Measurements from ENCODE around the gene ZNF112.

Gene ZNF112

GRCh38 chr19:44303320-44303719 lies 53.2 kb downstream of the ZNF112 start:
- Histone ChIP-seq H3K9ac (ENCODE audit: low read depth in 1 of 2, low read length in 2 of 2) (no peak overlapping the region), H3K4me3 (ENCODE audit: low read length in 2 of 2) (peak overlapping the region in 1 of 2 donors; percentile 80), H3K9me3 (ENCODE audit: control insufficient read depth in 2 of 2, low read length in 2 of 2) (peaks cover 0 to 3% of the 10 kb centered on the region in 2 donors), H3K36me3 (ENCODE audit: control insufficient read depth in 2 of 2, insufficient read depth in 2 of 2, low read length in 2 of 2) (peaks cover 21 to 29% of the 10 kb centered on the region in 2 donors), H3K4me1 (ENCODE audit: control insufficient read depth in 2 of 2, insufficient read depth in 2 of 2, low read length in 2 of 2) (peaks cover 0 to 4% of the 10 kb centered on the region in 2 donors), H3K27me3 (ENCODE audit: control insufficient read depth in 2 of 2, insufficient read depth in 2 of 2, low read length in 2 of 2) (no peaks in the 10 kb centered on the region), H3K27ac (ENCODE audit: low read depth in 2 of 2, low read length in 2 of 2) (no peak overlapping the region)

GRCh38 chr19:44284968-44285367 lies 71.5 kb downstream of the ZNF112 start:
- H3K4me3 ChIP-seq (ENCODE audit: low read length in 2 of 2), result no peak overlapping the region
- no peaks in the 10 kb centered on the region for H3K4me1 ChIP-seq (ENCODE audit: control insufficient read depth in 2 of 2, insufficient read depth in 2 of 2, low read length in 2 of 2)
- H3K9me3 ChIP-seq (ENCODE audit: control insufficient read depth in 2 of 2, low read length in 2 of 2), result peaks cover 28 to 39% of the 10 kb centered on the region in 2 donors
- H3K27ac ChIP-seq (ENCODE audit: low read depth in 2 of 2, low read length in 2 of 2), result no peak overlapping the region
- no peaks in the 10 kb centered on the region for H3K27me3 ChIP-seq (ENCODE audit: control insufficient read depth in 2 of 2, insufficient read depth in 2 of 2, low read length in 2 of 2)
- H3K9ac ChIP-seq (ENCODE audit: low read depth in 1 of 2, low read length in 2 of 2), result no peak overlapping the region
- H3K36me3 ChIP-seq (ENCODE audit: control insufficient read depth in 2 of 2, insufficient read depth in 2 of 2, low read length in 2 of 2), result peaks cover 26 to 27% of the 10 kb centered on the region in 2 donors

- peaks cover 5 to 8% of the 10 kb centered on the region in 2 donors for H3K36me3 ChIP-seq (ENCODE audit: control insufficient read depth in 2 of 2, insufficient read depth in 2 of 2, low read length in 2 of 2)
Measured at GRCh38 chr19:44282846-44283245, 73.6 kb downstream of the ZNF112 start.

DNA sequence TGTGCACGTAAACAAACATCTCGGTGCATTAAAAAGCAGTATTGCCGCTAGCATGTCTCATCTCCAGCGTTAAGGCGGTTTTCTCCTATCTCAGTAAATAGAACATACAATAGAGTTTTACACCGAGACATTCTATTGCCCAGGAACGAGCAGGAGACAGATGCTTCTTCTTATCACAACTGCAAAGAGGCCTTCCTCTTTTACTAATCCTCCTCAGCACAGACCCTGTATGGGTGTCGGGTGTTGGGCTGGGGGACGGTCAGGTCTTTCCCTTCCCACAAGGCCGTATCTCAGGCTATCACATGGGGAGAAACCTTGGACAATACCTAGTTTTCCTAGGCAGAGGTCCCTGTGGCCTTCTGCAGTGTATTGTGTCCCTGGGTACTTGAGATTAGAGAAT lies 75.6 kb downstream of the ZNF112 start:
- no peaks in the 10 kb centered on the region for H3K4me1 ChIP-seq (ENCODE audit: control insufficient read depth in 2 of 2, insufficient read depth in 2 of 2, low read length in 2 of 2)
- H3K27me3 ChIP-seq (ENCODE audit: control insufficient read depth in 2 of 2, insufficient read depth in 2 of 2, low read length in 2 of 2), result no peaks in the 10 kb centered on the region
- H3K36me3 ChIP-seq (ENCODE audit: control insufficient read depth in 2 of 2, insufficient read depth in 2 of 2, low read length in 2 of 2), result no peaks in the 10 kb centered on the region
- no peak overlapping the region for H3K27ac ChIP-seq (ENCODE audit: low read depth in 2 of 2, low read length in 2 of 2)
- H3K4me3 ChIP-seq (ENCODE audit: low read length in 2 of 2), result no peak overlapping the region
- H3K9me3 ChIP-seq (ENCODE audit: control insufficient read depth in 2 of 2, low read length in 2 of 2), result peaks cover 17 to 25% of the 10 kb centered on the region in 2 donors
- H3K9ac ChIP-seq (ENCODE audit: low read depth in 1 of 2, low read length in 2 of 2), result no peak overlapping the region

More at GRCh38 chr19:44282846-44283245, 73.6 kb downstream of the ZNF112 start:
- Histone ChIP-seq H3K9ac (ENCODE audit: low read depth in 1 of 2, low read length in 2 of 2) (no peak overlapping the region), H3K4me1 (ENCODE audit: control insufficient read depth in 2 of 2, insufficient read depth in 2 of 2, low read length in 2 of 2) (no peaks in the 10 kb centered on the region), H3K27me3 (ENCODE audit: control insufficient read depth in 2 of 2, insufficient read depth in 2 of 2, low read length in 2 of 2) (no peaks in the 10 kb centered on the region), H3K27ac (ENCODE audit: low read depth in 2 of 2, low read length in 2 of 2) (no peak overlapping the region), H3K4me3 (ENCODE audit: low read length in 2 of 2) (no peak overlapping the region), H3K9me3 (ENCODE audit: control insufficient read depth in 2 of 2, low read length in 2 of 2) (peaks cover 20 to 27% of the 10 kb centered on the region in 2 donors)

DNA sequence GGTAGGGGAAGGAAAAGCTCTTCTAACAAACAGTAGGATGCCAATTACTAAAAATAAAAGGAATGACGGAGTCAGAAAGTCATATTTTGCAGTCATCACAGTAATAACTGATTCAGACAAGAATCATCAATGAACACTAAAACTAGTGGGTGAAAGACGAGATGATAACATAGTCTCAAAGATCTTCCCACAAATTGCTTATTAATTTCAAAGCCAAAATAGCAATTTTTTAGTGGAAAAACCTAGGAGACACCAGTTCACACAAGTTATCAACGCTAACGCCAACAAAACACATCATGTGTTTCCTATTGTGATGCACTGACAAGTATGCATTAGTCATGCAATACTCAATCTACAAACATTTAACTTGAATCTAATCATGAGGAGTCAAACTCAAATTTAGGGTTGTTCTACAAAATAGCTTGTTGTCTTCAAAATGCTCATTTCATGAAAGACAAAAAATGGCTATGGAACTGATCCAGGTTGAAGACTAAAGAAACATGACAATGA lies 78.2 kb downstream of the ZNF112 start:
- H3K27ac ChIP-seq (ENCODE audit: low read depth in 2 of 2, low read length in 2 of 2), result no peak overlapping the region
- H3K27me3 ChIP-seq (ENCODE audit: control insufficient read depth in 2 of 2, insufficient read depth in 2 of 2, low read length in 2 of 2), result no peaks in the 10 kb centered on the region
- no peak overlapping the region for H3K4me3 ChIP-seq (ENCODE audit: low read length in 2 of 2)
- H3K36me3 ChIP-seq (ENCODE audit: control insufficient read depth in 2 of 2, insufficient read depth in 2 of 2, low read length in 2 of 2), result peaks cover 3 to 9% of the 10 kb centered on the region in 2 donors
- no peak overlapping the region for H3K9ac ChIP-seq (ENCODE audit: low read depth in 1 of 2, low read length in 2 of 2)
- no peaks in the 10 kb centered on the region for H3K4me1 ChIP-seq (ENCODE audit: control insufficient read depth in 2 of 2, insufficient read depth in 2 of 2, low read length in 2 of 2)
- H3K9me3 ChIP-seq (ENCODE audit: control insufficient read depth in 2 of 2, low read length in 2 of 2), result peaks cover 24 to 31% of the 10 kb centered on the region in 2 donors

- peaks cover 19 to 27% of the 10 kb centered on the region in 2 donors for H3K9me3 ChIP-seq (ENCODE audit: control insufficient read depth in 2 of 2, low read length in 2 of 2)
- peaks cover 3 to 12% of the 10 kb centered on the region in 2 donors for H3K36me3 ChIP-seq (ENCODE audit: control insufficient read depth in 2 of 2, insufficient read depth in 2 of 2, low read length in 2 of 2)
- no peak overlapping the region for H3K27ac ChIP-seq (ENCODE audit: low read depth in 2 of 2, low read length in 2 of 2)
- H3K4me3 ChIP-seq (ENCODE audit: low read length in 2 of 2), result no peak overlapping the region
- H3K27me3 ChIP-seq (ENCODE audit: control insufficient read depth in 2 of 2, insufficient read depth in 2 of 2, low read length in 2 of 2), result no peaks in the 10 kb centered on the region
- no peaks in the 10 kb centered on the region for H3K4me1 ChIP-seq (ENCODE audit: control insufficient read depth in 2 of 2, insufficient read depth in 2 of 2, low read length in 2 of 2)
- H3K9ac ChIP-seq (ENCODE audit: low read depth in 1 of 2, low read length in 2 of 2), result no peak overlapping the region
Measured at GRCh38 chr19:44277331-44277730, 79.1 kb downstream of the ZNF112 start.

All from mucosa of rectum (tissue), 2 donors.